Muscle layer of colon (tissue), 2 donors: ENCODE results near the gene PIP4K2C.
"Not testable (repeated sequence)": the region's sequence is repeated elsewhere in the genome, so short reads cannot be mapped to it uniquely, and the experiment has no call there.

Experiments used
- H3K27ac ChIP-seq: one replicate; pipeline ENCODE4 v1.7.0; 2013; ENCODE audit warnings: low read depth, mild to moderate bottlenecking, low read length, moderate library complexity
- H3K27me3 ChIP-seq, 2 donors: one replicate each; pipeline ENCODE4 v1.7.0; 2013; ENCODE audit warnings: low read length in 2 of 2, mild to moderate bottlenecking in 2 of 2; ENCODE audit not compliant: insufficient read depth in 2 of 2, control insufficient read depth in 1 of 2
- H3K36me3 ChIP-seq: one replicate; pipeline ENCODE4 v1.7.0; 2013; ENCODE audit warnings: mild to moderate bottlenecking, low read length; ENCODE audit not compliant: insufficient read depth
- H3K4me1 ChIP-seq: one replicate; pipeline ENCODE4 v1.7.0; 2013; ENCODE audit warnings: mild to moderate bottlenecking, low read length; ENCODE audit not compliant: insufficient read depth
- H3K4me3 ChIP-seq, 2 donors: one replicate each; pipeline ENCODE4 v1.7.0; 2013; ENCODE audit warnings: low read length in 2 of 2, low read depth in 1 of 2, mild to moderate bottlenecking in 1 of 2, moderate library complexity in 1 of 2
- H3K9ac ChIP-seq: one replicate; pipeline ENCODE4 v1.7.0; 2013; ENCODE audit warnings: low read length
- H3K9me3 ChIP-seq: one replicate; pipeline ENCODE4 v1.7.0; 2013; ENCODE audit warnings: mild to moderate bottlenecking, low read length
- donor health status: abdominal sarcoma.
- donor health status: Adenocarcinoma of cecum.

The PIP4K2C gene

GRCh38 chr12:57550641-57551549 is 40.1 kb upstream of the PIP4K2C start:
- H3K27me3 ChIP-seq: peaks cover 6 to 20% of the 10 kb centered on the region in 2 donors
- H3K27ac ChIP-seq: no peak overlapping the region
- no peaks in the 10 kb centered on the region for H3K36me3 ChIP-seq
- H3K9ac ChIP-seq: no peak overlapping the region
- H3K4me3 ChIP-seq: no peak overlapping the region
- H3K4me1 ChIP-seq: peaks cover 19% of the 10 kb centered on the region
- H3K9me3 ChIP-seq: no peaks in the 10 kb centered on the region

- Histone ChIP-seq H3K4me1 (peaks cover 15% of the 10 kb centered on the region), H3K9me3 (no peaks in the 10 kb centered on the region), H3K36me3 (no peaks in the 10 kb centered on the region), H3K4me3 (no peak overlapping the region), H3K27me3 (peaks cover 6 to 20% of the 10 kb centered on the region in 2 donors), H3K9ac (no peak overlapping the region), H3K27ac (no peak overlapping the region)
Measured at GRCh38 chr12:57551637-57552305, 39.2 kb upstream of the PIP4K2C start.

- Histone ChIP-seq H3K4me1 (peaks cover 13% of the 10 kb centered on the region), H3K27ac (no peak overlapping the region), H3K9ac (no peak overlapping the region), H3K4me3 (no peak overlapping the region), H3K27me3 (peaks cover 6 to 20% of the 10 kb centered on the region in 2 donors), H3K36me3 (no peaks in the 10 kb centered on the region), H3K9me3 (no peaks in the 10 kb centered on the region)
Measured at GRCh38 chr12:57552306-57552651, 38.7 kb upstream of the PIP4K2C start.

GRCh38 chr12:57552835-57553313 is 38.1 kb upstream of the PIP4K2C start:
- Histone ChIP-seq H3K4me1 (peaks cover 7% of the 10 kb centered on the region), H3K27ac (no peak overlapping the region), H3K27me3 (peaks cover 6 to 20% of the 10 kb centered on the region in 2 donors), H3K4me3 (no peak overlapping the region), H3K9me3 (no peaks in the 10 kb centered on the region), H3K36me3 (no peaks in the 10 kb centered on the region), H3K9ac (no peak overlapping the region)

GRCh38 chr12:57553343-57554202 is 37.4 kb upstream of the PIP4K2C start:
- Histone ChIP-seq H3K9me3 (no peaks in the 10 kb centered on the region), H3K4me1 (peaks cover 7% of the 10 kb centered on the region), H3K4me3 (no peak overlapping the region), H3K9ac (no peak overlapping the region), H3K27me3 (peaks cover 6 to 19% of the 10 kb centered on the region in 2 donors), H3K27ac (no peak overlapping the region), H3K36me3 (no peaks in the 10 kb centered on the region)

- H3K9ac ChIP-seq: no peak overlapping the region
- peaks cover 2 to 10% of the 10 kb centered on the region in 2 donors for H3K27me3 ChIP-seq
- no peaks in the 10 kb centered on the region for H3K36me3 ChIP-seq
- H3K27ac ChIP-seq: no peak overlapping the region
- H3K4me3 ChIP-seq: no peak overlapping the region
- H3K9me3 ChIP-seq: no peaks in the 10 kb centered on the region
- H3K4me1 ChIP-seq: peaks cover 4% of the 10 kb centered on the region
Measured at GRCh38 chr12:57554453-57554852, 36.5 kb upstream of the PIP4K2C start.

GRCh38 chr12:57554897-57555296 is 36.1 kb upstream of the PIP4K2C start:
- Histone ChIP-seq H3K27me3 (peaks cover 0 to 8% of the 10 kb centered on the region in 2 donors), H3K36me3 (no peaks in the 10 kb centered on the region), H3K4me1 (no peaks in the 10 kb centered on the region), H3K9ac (no peak overlapping the region), H3K4me3 (no peak overlapping the region), H3K9me3 (no peaks in the 10 kb centered on the region), H3K27ac (no peak overlapping the region)

GRCh38 chr12:57558864-57559263 is 32.1 kb upstream of the PIP4K2C start:
- Histone ChIP-seq H3K4me1 (no peaks in the 10 kb centered on the region), H3K27me3 (no peaks in the 10 kb centered on the region), H3K27ac (no peak overlapping the region), H3K36me3 (no peaks in the 10 kb centered on the region), H3K9ac (no peak overlapping the region), H3K9me3 (no peaks in the 10 kb centered on the region), H3K4me3 (no peak overlapping the region)

- no peak overlapping the region for H3K9ac ChIP-seq
- no peaks in the 10 kb centered on the region for H3K9me3 ChIP-seq
- H3K4me1 ChIP-seq: no peaks in the 10 kb centered on the region
- no peak overlapping the region for H3K4me3 ChIP-seq
- H3K27me3 ChIP-seq: no peaks in the 10 kb centered on the region
- no peaks in the 10 kb centered on the region for H3K36me3 ChIP-seq
- no peak overlapping the region for H3K27ac ChIP-seq
Measured at GRCh38 chr12:57560516-57560915, 30.5 kb upstream of the PIP4K2C start.

- H3K27ac ChIP-seq, H3K36me3 ChIP-seq, H3K9ac ChIP-seq, H3K4me3 ChIP-seq, H3K4me1 ChIP-seq, H3K9me3 ChIP-seq, H3K27me3 ChIP-seq: not testable (repeated sequence)
Measured at GRCh38 chr12:57561117-57561516, 29.9 kb upstream of the PIP4K2C start.

- Histone ChIP-seq H3K4me3 (no peak overlapping the region), H3K9ac (no peak overlapping the region), H3K9me3 (no peaks in the 10 kb centered on the region), H3K4me1 (no peaks in the 10 kb centered on the region), H3K27me3 (no peaks in the 10 kb centered on the region), H3K36me3 (no peaks in the 10 kb centered on the region), H3K27ac (no peak overlapping the region)
Measured at GRCh38 chr12:57563358-57563757, 27.6 kb upstream of the PIP4K2C start.
